GM12891 (cell line): Measurements from ENCODE around the gene DZIP1.

Experiments used
- DNase-seq: peaks from one replicate; pipeline ENCODE4 v3.0.0; 2011; ENCODE audit warnings: low spot score; ENCODE audit not compliant: insufficient read length
- FAIRE-seq: peaks from 2 replicates; lab custom pipeline; 2011; peaks lifted over from hg19 to GRCh38; lab: Jason Lieb, UNC
- PAX5 ChIP-seq: IDR thresholded peaks from 2 replicates; pipeline ENCODE4 v1.6.1; 2011; ENCODE audit warnings: low read length, moderate library complexity, mild to moderate bottlenecking; ENCODE audit not compliant: insufficient read depth, severe bottlenecking
- POLR2A ChIP-seq: IDR thresholded peaks from 2 replicates; pipeline ENCODE4 v1.6.1; 2011; ENCODE audit warnings: low read depth, low read length, control low read depth
- POLR2AphosphoS5 ChIP-seq: IDR thresholded peaks from 2 replicates; pipeline ENCODE4 v1.6.1; 2011; ENCODE audit warnings: low read depth, low read length, control low read depth
- POU2F2 ChIP-seq: IDR thresholded peaks from 2 replicates; pipeline ENCODE4 v1.6.1; 2011; ENCODE audit warnings: low read depth, mild to moderate bottlenecking, control low read depth, low read length, moderate library complexity
- SPI1 ChIP-seq: IDR thresholded peaks from 2 replicates; pipeline ENCODE4 v1.6.1; 2011; ENCODE audit warnings: low read depth, low read length, control low read depth
- TAF1 ChIP-seq: IDR thresholded peaks from 2 replicates; pipeline ENCODE4 v1.6.1; 2011; ENCODE audit warnings: low read depth, low read length, control low read depth

The DZIP1 gene

GRCh38 chr13:95535243-95535642 is 109.3 kb downstream of the DZIP1 start:
- DNase-seq: no peak
- TF ChIP-seq TAF1 (no peak), PAX5 (no peak), SPI1 (no peak), POLR2A (no peak), POLR2AphosphoS5 (no peak), POU2F2 (no peak)
- peak; percentile 20 for FAIRE-seq

GRCh38 chr13:95533545-95534160 is 110.9 kb downstream of the DZIP1 start:
- no peak for DNase-seq
- TF ChIP-seq POLR2A: no peak
- TF ChIP-seq POLR2AphosphoS5: no peak
- no peak for TF ChIP-seq POU2F2
- TF ChIP-seq TAF1: no peak
- TF ChIP-seq PAX5: no peak
- TF ChIP-seq SPI1: no peak
- no peak for FAIRE-seq

GRCh38 chr13:95530178-95530577 is 114.3 kb downstream of the DZIP1 start:
- DNase-seq (no peak), FAIRE-seq (no peak)
- TF ChIP-seq SPI1: no peak
- no peak for TF ChIP-seq PAX5
- no peak for TF ChIP-seq TAF1
- TF ChIP-seq POU2F2: no peak
- no peak for TF ChIP-seq POLR2AphosphoS5
- TF ChIP-seq POLR2A: no peak
